SKM-1 (cell line): Measurements from ENCODE around the gene TENT5C.
A peak's percentile ranks its signal among the peaks of the same experiment; 100 is the strongest.

ENCODE experiments used
- DNase-seq: peaks from one replicate; lab custom pipeline; 2025; ENCODE audit not compliant: unreplicated experiment; lab: John Stamatoyannopoulos, UW

TENT5C gene

GRCh38 chr1:117572546-117572945 lies 33.3 kb upstream of the TENT5C start:
- peak; percentile 52 for DNase-seq

GRCh38 chr1:117573386-117574023 lies 32.3 kb upstream of the TENT5C start:
- no peak for DNase-seq

- DNase-seq: no peak
Measured at GRCh38 chr1:117574161-117574835, 31.6 kb upstream of the TENT5C start.

- DNase-seq: no peak
Measured at GRCh38 chr1:117575586-117576225, 30.1 kb upstream of the TENT5C start.

GRCh38 chr1:117576236-117576635 lies 29.6 kb upstream of the TENT5C start:
- DNase-seq: no peak

- DNase-seq: no peak
Measured at GRCh38 chr1:117577191-117577885, 28.5 kb upstream of the TENT5C start.

- no peak for DNase-seq
Measured at GRCh38 chr1:117578466-117578865, 27.4 kb upstream of the TENT5C start.

GRCh38 chr1:117579221-117579906 lies 26.5 kb upstream of the TENT5C start:
- no peak for DNase-seq

GRCh38 chr1:117580436-117580835 lies 25.4 kb upstream of the TENT5C start:
- no peak for DNase-seq

- no peak for DNase-seq
Measured at GRCh38 chr1:117580882-117581281, 25.0 kb upstream of the TENT5C start.

- DNase-seq: no peak
Measured at GRCh38 chr1:117581391-117581943, 24.4 kb upstream of the TENT5C start.

- DNase-seq: no peak
Measured at GRCh38 chr1:117582451-117582850, 23.4 kb upstream of the TENT5C start.

- no peak for DNase-seq
Measured at GRCh38 chr1:117583247-117583646, 22.6 kb upstream of the TENT5C start.

GRCh38 chr1:117584181-117584580 lies 21.7 kb upstream of the TENT5C start:
- no peak for DNase-seq

GRCh38 chr1:117585086-117585485 lies 20.8 kb upstream of the TENT5C start:
- no peak for DNase-seq

GRCh38 chr1:117586337-117586736 lies 19.5 kb upstream of the TENT5C start:
- no peak for DNase-seq

- DNase-seq: no peak
Measured at GRCh38 chr1:117586747-117587498, 18.9 kb upstream of the TENT5C start.

GRCh38 chr1:117587499-117588356 lies 18.1 kb upstream of the TENT5C start:
- no peak for DNase-seq

GRCh38 chr1:117589544-117589943 lies 16.3 kb upstream of the TENT5C start:
- DNase-seq: no peak
